ENCODE results near the gene TRAPPC10. TPM values are rescaled to one million over a fixed set of nuclear protein-coding genes. Genes with fewer than 3 reads are reported as not detected.
A peak's percentile ranks its signal among the peaks of the same experiment; 100 is the strongest.
"Not testable (repeated sequence)": the region's sequence is repeated elsewhere in the genome, so short reads cannot be mapped to it uniquely, and the experiment has no call there.

Gene TRAPPC10
- total RNA-seq, 4 donors from 2014 or later = 3.8 to 45.2 (median 22.9) TPM

DNA sequence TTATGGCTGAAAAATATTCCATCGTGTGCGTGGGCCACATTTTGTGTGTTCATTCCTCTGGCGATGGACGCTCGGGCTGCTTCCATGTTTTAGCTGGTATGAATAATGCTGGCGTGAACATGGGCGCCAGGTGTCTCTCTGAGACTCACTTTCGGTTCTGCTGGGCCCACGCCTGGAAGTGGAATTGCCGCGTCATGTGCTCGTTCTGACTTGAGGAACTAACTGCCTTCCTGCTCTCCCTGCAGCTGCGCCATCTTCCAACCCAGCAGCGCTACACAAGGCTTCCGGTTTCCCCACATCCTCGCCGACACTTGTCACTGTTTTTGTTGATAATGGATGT, 141.8 kb downstream of the TRAPPC10 start:
- H3K27me3 ChIP-seq; H3K36me3 ChIP-seq; H3K4me1 ChIP-seq; H3K4me3 ChIP-seq; H3K9me3 ChIP-seq; H3K27ac ChIP-seq; intact Hi-C loops (cut with DNase I; ENCODE audit: low total_unique reads): not testable (repeated sequence)
- DNase-seq = peak in 1 of 2 donors; percentile 6

DNA sequence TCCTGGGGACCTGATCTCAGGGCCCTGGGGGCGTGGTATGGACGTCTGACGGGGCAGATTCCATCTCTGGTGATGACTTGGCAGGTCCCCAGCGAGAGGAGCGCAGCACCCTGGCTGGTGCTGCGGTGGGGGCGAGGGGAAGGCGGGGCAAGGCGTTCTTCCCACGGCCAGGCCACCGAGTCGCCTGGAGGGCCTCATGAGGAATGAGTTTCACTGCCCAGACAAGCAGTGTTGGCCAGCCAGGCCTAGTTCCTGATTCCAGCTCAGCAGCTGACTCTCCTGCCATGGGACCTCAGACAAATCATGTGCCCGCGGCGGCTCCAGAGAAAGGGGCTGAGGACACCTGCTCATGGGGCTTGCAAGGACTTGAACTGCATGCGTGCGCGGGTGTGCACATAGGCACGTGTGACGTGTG, 142.7 kb downstream of the TRAPPC10 start:
- H3K36me3 ChIP-seq; H3K9me3 ChIP-seq; H3K27me3 ChIP-seq; H3K27ac ChIP-seq; DNase-seq; intact Hi-C loops (cut with DNase I; ENCODE audit: low total_unique reads); H3K4me1 ChIP-seq; H3K4me3 ChIP-seq: not testable (repeated sequence)

GRCh38 chr21:44155231-44155993, 143.3 kb downstream of the TRAPPC10 start:
- intact Hi-C loops (cut with DNase I; ENCODE audit: low total_unique reads); H3K36me3 ChIP-seq; H3K27me3 ChIP-seq; DNase-seq; H3K4me3 ChIP-seq; H3K9me3 ChIP-seq; H3K4me1 ChIP-seq; H3K27ac ChIP-seq: not testable (repeated sequence)

DNA sequence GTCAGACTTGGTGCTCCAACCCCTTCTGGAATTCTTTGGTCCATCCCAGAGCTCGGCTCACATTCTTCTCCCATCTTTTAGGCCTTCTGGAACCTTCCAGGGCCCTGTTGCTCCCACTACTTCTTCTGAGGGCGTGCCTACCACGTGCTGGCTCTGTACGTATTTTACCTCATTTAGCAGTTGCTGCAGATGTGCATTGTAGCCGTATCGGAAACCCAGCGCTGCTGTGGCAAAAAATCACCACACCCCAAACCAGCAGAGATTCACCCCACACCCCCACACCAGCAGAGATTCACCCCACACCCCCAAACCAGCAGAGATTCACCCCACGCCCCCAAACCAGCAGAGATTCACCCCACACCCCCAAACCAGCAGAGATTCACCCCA, 143.9 kb downstream of the TRAPPC10 start:
- H3K4me3 ChIP-seq; intact Hi-C loops (cut with DNase I; ENCODE audit: low total_unique reads); H3K27me3 ChIP-seq; H3K27ac ChIP-seq; H3K4me1 ChIP-seq; H3K36me3 ChIP-seq; DNase-seq; H3K9me3 ChIP-seq: not testable (repeated sequence)

Small RNAs within 50 kb of the gene (small RNA-seq; reads per million reads assigned to genes)
- gene RNU6-1150P = not detected

Other genes with a start within 250 kb of the TRAPPC10 start
- gene CSTB, start 236.0 kb upstream of the TRAPPC10 start, total RNA-seq = 10 to 100 TPM in 1 of 4 donors, 1 to 10 TPM in 3; 2.0 to 31.2 (median 5.6) TPM
- gene RRP1, start 222.7 kb upstream of the TRAPPC10 start, total RNA-seq = 10 to 100 TPM; 11.0 to 31.5 (median 19.5) TPM
- 10 to 100 TPM in 3 of 4 donors, 1 to 10 TPM in 1; 6.8 to 43.4 (median 28.4) TPM for gene AGPAT3, start 147.1 kb upstream of the TRAPPC10 start, total RNA-seq
- gene PWP2, start 95.1 kb downstream of the TRAPPC10 start, total RNA-seq = 1 to 10 TPM in 3 of 4 donors, not detected in 1; 5.2 to 9.1 (median 6.5) TPM
- 10 to 100 TPM in 1 of 4 donors, 1 to 10 TPM in 2, not detected in 1; 1.5 to 17.0 (median 6.2) TPM for gene GATD3, start 121.4 kb downstream of the TRAPPC10 start, total RNA-seq
- 1 to 10 TPM in 2 of 4 donors, under 1 TPM in 2; 0.51 to 5.1 (median 1.4) TPM for gene ICOSLG, start 228.6 kb downstream of the TRAPPC10 start, total RNA-seq
- not detected for gene DNMT3L, start 249.6 kb downstream of the TRAPPC10 start, total RNA-seq

Measured in uterus (tissue), 4 donors.